GM20000 (cell line): ENCODE results near the gene ITGA8.
"Not testable (repeated sequence)": the region's sequence is repeated elsewhere in the genome, so short reads cannot be mapped to it uniquely, and the experiment has no call there.

Experiments
- DNase-seq: peaks from one replicate; pipeline ENCODE4 v3.0.0; 2012; ENCODE audit warnings: low spot score
- TF ChIP-seq, protein P1 (sequence below): IDR thresholded peaks from 2 replicates; pipeline ENCODE4 v1.5.1; 2012; ENCODE audit warnings: mild to moderate bottlenecking, control low read depth; ENCODE audit errors: extremely low read depth, missing control alignments

ITGA8 gene

DNA sequence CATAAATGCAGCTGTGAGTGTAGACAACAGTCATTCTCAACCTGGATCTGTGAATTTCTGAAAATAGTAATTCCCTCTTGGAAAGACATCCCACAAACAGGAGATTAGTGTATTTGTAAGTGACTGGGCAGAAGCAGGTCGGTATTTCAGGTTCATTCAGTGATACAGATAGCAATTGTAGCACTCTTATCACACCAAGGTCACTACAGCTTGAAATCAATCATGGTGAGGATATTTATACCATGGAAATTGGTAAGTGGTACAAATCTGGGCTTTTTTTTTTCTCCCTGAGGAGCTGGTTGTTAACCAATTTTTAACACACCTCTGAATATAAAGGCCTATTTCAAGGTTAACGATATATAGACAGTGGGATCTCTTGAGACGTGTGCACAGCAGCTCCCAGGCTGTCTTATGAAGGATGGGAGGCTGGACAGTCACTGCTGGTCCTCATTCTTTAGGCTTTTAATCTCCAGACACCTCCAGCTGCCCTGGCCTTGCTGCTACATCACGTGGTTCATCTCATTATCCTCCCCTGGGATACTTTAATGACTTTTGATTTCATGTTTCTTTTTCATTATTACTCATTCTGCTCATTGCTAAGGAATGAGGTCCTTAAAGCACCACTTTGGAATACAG lies 87.1 kb downstream of the ITGA8 start:
- DNase-seq, result no peak
- TF ChIP-seq, protein P1, sequence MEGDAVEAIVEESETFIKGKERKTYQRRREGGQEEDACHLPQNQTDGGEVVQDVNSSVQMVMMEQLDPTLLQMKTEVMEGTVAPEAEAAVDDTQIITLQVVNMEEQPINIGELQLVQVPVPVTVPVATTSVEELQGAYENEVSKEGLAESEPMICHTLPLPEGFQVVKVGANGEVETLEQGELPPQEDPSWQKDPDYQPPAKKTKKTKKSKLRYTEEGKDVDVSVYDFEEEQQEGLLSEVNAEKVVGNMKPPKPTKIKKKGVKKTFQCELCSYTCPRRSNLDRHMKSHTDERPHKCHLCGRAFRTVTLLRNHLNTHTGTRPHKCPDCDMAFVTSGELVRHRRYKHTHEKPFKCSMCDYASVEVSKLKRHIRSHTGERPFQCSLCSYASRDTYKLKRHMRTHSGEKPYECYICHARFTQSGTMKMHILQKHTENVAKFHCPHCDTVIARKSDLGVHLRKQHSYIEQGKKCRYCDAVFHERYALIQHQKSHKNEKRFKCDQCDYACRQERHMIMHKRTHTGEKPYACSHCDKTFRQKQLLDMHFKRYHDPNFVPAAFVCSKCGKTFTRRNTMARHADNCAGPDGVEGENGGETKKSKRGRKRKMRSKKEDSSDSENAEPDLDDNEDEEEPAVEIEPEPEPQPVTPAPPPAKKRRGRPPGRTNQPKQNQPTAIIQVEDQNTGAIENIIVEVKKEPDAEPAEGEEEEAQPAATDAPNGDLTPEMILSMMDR, result no peak

DNA sequence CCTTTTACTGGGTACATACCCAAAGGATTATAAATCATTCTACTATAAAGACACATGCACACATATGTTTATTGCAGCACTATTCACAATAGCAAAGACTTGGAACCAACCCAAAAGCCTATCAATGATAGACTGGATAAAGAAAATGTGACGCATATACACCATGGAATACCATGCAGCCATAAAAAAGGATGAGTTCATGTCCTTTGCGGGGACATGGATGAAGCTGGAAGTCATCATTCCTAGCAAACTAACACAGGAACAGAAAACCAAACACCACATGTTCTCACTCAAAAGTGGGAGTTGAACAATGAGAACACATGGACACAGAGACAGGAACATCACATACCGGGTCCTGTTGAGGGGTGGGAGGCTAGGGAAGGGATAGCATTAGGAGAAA lies 88.5 kb downstream of the ITGA8 start:
- not testable (repeated sequence) for DNase-seq

DNA sequence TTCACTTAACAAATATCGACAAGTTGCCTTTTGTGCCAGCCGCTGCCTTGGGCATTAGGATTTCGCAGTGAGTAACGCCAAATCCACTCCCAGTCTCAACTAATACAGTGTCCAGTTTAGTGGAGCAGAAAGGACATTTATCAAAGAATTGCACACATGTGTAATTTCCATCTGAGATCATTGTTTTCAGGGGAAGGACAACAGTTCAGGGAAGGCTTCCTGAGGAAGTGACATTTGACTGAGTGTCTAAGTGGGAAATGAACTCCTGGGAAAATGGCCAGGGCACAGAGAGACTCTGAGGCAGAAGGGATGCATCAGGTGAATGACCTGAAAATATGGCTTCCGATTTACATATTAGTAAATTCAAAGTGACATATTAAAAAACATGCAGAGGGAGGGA lies 89.4 kb downstream of the ITGA8 start:
- DNase-seq, result no peak
- TF ChIP-seq, protein P1, result no peak

DNA sequence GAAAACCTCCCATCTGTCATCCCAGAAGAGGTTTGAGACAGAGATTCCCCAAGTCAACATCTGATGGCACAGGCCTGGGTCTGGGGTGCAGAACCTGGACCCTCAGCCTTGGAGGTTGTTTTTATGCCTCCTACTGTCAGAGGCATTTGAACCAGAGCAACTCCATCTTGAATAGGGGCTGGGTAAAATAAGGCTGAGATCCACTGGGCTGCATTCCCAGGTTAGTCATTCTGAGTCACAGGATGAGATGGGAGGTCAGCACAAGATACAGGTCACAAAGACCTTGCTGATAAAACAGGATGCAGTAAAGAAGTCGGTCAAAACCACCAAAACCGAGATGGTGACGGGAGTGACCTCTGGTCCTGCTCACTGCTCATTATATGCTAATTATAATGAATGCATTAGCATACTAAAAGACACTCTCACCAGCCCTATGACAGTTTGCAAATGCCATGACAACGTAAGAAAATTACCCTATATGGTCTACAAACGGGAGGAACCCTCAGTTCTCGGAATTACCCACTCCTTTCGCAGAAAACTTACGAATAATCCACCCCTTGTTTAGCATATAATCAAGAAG lies 92.0 kb downstream of the ITGA8 start:
- no peak for DNase-seq
- TF ChIP-seq, protein P1, result no peak

DNA sequence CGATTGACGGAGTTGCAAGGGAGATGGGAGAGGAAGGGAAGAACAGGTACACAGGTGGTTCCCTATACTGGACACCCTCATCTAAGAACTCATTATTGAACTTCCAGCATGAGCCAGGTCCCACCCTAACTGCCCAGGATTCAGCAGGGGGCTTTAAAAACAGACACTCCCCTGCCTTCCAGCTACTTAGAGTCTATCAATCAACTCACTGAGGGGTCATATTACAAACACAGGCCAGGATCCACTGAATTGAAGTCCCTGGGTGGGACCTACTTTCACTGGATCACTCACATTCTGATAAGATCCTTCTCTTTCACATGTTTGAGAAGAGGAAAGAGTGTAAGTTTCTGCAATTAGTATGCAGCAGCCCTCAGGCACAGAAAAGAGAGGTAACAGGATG lies 92.8 kb downstream of the ITGA8 start:
- no peak for DNase-seq
- TF ChIP-seq, protein P1, result no peak

DNA sequence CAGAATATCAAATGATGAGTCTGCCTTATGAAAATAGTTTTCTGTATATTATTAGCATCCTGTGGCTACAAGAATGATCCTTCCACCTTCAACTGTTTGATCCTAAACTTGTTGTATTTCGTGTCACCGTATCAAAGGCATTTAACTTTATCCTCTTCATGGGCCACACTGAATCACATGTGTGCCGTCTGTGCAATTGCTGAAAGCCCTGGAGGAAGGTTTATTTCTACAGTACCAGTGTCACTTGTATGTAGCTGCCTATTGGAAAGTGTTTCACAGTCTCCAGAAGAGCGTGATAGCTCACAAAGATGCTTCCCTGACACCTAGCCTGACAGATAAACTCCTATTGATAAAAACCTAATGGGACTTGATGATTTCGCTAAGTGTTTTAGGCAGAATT lies 94.5 kb downstream of the ITGA8 start:
- TF ChIP-seq, protein P1, result no peak
- DNase-seq, result no peak

DNA sequence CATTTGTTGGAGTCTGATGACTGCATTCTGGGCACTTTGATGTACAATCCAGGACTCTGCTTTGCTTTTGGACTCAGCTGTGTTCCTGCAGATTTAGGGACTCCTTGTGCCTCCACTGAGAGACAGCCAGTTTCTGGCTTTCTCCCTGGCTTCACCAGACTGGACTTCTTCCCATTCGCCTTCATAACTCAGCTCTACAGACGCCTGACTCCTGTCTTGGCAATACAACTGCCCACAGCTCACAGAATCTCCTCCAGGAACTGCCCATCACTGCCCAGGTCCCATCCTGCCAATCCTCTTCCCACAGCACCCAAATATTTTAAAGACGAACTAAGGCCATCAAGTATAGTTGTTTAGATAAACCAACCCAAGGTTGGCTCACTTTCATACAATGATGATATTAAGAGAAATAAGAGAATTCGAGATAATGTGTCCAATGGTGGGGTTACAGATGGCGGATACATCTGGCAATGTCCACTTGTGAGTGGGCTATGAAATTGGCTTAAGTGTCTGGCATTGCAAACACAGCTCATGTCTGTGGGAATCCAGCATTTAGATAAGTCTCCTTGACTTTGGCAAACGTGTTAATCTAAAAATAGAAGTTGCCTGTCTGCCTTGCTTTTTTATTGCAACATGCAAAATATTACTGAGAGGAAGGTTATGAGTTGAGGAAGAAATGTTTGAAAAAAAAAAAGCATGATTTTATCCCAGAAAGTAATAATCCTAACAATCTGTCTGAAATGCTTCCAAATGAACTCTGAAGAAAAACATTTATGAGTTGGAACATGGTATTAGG lies 95.1 kb downstream of the ITGA8 start:
- no peak for DNase-seq

More for the DNA sequence above, 95.1 kb downstream of the ITGA8 start:
- TF ChIP-seq, protein P1, result no peak
